MM.1S (cell line): ENCODE results near the gene FBN2.

Experiments
- CTCF ChIP-seq: fragments of 300-600 bp; sonication (generic); IDR thresholded peaks from 2 replicates; pipeline ENCODE4 v1.5.1; 2016; ENCODE audit warnings: antibody characterized with exemption, low read length, mixed read lengths
- EZH2 ChIP-seq: fragments of 300-600 bp; sonication (generic); optimal IDR thresholded peaks from 2 replicates; pipeline ENCODE3; 2017; ENCODE audit warnings: low read depth, mild to moderate bottlenecking, antibody characterized with exemption, low read length, mixed read lengths
- EZH2phosphoT487 ChIP-seq: fragments of 300-600 bp; sonication (generic); IDR thresholded peaks from 2 replicates; pipeline ENCODE4 v1.6.1; 2018; ENCODE audit warnings: antibody characterized with exemption, low read length

- no peak for TF ChIP-seq CTCF
- no peak for TF ChIP-seq EZH2phosphoT487
- TF ChIP-seq EZH2: no peak
Observed at GRCh38 chr5:128271859-128272464, 266.1 kb downstream of the FBN2 start.
